HG03135 (cell line): ENCODE results near the gene NCOA7.

Experiments used
- ATAC-seq: cut with Tn5 transposase; IDR thresholded peaks from one replicate; pipeline ENCODE4 v1.9.1; 2021; ENCODE audit warnings: mild to moderate bottlenecking, moderate library complexity; ENCODE audit not compliant: unreplicated experiment

The NCOA7 gene, protein sequence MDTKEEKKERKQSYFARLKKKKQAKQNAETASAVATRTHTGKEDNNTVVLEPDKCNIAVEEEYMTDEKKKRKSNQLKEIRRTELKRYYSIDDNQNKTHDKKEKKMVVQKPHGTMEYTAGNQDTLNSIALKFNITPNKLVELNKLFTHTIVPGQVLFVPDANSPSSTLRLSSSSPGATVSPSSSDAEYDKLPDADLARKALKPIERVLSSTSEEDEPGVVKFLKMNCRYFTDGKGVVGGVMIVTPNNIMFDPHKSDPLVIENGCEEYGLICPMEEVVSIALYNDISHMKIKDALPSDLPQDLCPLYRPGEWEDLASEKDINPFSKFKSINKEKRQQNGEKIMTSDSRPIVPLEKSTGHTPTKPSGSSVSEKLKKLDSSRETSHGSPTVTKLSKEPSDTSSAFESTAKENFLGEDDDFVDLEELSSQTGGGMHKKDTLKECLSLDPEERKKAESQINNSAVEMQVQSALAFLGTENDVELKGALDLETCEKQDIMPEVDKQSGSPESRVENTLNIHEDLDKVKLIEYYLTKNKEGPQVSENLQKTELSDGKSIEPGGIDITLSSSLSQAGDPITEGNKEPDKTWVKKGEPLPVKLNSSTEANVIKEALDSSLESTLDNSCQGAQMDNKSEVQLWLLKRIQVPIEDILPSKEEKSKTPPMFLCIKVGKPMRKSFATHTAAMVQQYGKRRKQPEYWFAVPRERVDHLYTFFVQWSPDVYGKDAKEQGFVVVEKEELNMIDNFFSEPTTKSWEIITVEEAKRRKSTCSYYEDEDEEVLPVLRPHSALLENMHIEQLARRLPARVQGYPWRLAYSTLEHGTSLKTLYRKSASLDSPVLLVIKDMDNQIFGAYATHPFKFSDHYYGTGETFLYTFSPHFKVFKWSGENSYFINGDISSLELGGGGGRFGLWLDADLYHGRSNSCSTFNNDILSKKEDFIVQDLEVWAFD

GRCh38 chr6:125790358-125791150 is at the start of gene NCOA7:
TSS of gene NCOA7 (plus strand) at chr6:125790960. CDS start at chr6:125815355, 24,395 bp downstream.
- peak; percentile 63 for ATAC-seq

- no peak for ATAC-seq
Observed at GRCh38 chr6:125741336-125741735, 49.4 kb upstream of the NCOA7 start.

DNA sequence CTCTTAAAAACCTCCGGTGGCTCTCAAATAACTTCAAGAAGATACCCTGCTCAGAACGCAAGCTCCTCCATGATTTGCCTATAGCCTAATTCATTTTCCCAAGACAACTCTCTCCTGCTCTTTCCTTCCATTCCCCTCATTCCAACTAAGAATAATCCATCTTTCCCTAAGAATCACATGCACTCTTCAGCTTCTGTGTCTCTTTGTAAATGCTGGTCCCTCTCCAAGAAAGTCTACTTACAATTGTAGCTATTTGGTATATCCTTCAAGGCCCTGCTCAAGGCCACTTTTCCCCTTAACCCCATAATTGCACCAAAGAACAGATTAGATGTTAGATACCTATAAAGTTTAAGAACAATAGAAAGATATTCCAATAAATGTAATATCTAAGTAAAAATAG is 48.7 kb upstream of the NCOA7 start:
- ATAC-seq, result no peak

DNA sequence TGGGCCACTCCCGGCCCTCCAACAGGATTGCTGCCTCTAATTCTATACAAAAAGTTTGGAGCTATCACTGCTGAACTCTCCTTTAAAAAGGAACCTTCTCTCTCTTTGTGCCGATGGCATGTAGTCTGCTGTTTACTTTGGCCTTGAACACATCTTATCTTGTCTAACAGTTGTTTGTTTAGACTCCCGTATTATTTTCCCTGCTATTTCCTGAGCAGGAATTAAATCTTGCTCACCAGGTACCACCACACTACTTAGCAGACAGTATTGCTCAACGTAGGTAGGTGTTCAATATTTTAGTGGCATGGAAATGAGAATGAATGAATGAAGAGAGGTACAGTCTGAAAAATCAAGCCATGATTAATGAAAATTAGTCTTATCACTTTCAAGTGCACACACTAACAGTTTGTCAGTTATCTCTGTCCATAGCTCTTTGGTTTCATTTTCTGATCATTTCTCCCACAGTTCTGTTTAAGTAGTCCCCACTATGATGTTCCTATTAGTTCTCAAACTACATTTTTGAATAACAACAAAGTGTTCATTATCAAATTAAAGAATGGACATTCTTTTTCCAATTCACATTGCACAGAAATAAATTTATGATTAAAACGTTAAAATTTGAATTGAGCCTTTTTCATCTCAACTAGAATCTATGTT is 48.2 kb upstream of the NCOA7 start:
- ATAC-seq, result no peak

DNA sequence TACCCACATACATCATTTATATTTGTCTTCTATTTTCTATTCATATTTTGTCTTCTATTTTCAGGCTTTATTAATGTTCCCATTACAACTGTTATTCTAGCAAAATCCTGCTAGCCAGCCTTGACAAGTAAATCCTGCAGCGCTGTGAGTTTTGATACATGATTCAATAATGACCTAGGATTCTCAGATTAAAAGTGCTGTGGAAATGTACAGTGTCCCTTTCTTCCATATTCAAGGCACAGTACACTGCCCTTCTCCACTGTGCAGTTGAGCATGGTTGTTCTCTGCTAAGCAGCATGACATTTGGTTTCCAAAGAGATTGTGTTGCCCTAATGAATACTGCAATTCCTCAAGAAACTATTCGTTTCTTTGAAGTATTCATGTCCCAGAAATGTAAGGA is 47.2 kb upstream of the NCOA7 start:
- no peak for ATAC-seq

DNA sequence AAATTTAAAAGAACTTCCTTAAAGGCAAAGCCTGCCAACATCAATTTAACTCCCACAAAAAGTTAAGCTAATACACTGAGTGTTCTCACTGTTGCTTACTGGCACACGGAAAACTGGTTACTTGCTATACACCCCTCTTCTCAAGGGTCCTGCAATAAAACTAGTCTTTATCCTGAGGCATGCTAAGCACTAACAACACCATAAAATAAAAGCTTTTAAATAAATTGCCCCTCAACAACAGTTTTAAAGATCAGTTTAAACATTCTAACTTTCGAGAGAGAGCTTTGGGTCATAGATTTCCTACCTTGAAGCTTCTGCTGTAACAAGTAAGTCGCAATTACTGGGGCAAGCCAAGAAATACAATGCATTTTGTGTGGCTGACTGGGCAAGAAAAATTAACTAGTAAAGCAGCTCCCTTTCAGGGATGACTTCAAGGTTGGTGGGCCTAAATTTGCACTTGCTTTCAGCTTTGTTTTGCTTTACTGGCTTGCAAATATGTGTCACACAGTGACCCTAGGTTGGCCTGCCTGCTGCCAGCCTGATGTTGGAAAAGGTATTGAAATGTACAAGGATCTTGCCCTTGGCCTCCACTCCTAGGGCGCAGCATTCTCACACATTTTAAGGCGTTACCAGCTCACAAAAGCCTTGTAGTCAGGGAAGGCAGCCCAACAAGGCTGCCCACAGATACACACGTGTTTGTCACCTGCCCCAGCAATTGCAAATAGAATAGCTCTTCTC is 45.3 kb upstream of the NCOA7 start:
- no peak for ATAC-seq

- ATAC-seq, result no peak
Observed at GRCh38 chr6:125746019-125746414, 44.7 kb upstream of the NCOA7 start.

GRCh38 chr6:125746731-125747588 is 43.8 kb upstream of the NCOA7 start:
- peak; percentile 53 for ATAC-seq

GRCh38 chr6:125747589-125748405 is 43.0 kb upstream of the NCOA7 start:
- ATAC-seq, result no peak

DNA sequence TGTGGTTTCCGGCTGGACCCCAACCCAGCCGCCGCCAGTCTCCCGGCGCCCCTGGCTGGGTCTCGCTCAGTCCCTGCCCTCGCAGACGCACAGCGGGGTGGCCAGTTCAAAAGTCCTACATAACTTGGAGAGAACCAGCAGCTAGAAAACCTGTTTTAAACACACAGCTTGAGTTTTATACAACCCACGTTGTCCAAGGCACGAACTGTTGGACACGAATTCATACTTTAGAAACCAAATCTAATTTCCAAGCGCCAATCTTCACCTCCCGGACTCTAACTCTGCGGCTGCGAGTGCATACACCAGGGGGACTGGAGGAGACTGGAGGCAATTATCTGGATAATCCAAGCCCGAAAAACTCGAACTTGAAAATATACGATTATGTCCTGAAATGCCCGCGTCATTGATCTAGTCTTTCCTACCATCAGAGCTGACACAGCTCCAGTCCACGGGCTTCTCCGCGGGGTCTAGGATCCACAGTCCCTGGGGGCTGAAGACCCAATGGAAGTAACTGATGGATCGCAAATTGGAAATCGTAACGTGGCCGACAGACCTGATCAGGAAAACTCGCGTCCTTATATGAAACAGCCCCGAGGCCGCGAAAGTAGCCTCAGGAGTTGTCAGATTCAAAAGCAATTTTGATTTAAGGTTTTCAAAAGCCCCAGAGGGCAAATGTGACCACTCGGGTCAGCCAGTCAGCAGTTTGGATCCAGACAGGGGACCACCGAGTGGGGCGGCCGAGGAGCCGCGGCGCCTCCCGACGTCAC is 42.2 kb upstream of the NCOA7 start:
- ATAC-seq, result no peak

DNA sequence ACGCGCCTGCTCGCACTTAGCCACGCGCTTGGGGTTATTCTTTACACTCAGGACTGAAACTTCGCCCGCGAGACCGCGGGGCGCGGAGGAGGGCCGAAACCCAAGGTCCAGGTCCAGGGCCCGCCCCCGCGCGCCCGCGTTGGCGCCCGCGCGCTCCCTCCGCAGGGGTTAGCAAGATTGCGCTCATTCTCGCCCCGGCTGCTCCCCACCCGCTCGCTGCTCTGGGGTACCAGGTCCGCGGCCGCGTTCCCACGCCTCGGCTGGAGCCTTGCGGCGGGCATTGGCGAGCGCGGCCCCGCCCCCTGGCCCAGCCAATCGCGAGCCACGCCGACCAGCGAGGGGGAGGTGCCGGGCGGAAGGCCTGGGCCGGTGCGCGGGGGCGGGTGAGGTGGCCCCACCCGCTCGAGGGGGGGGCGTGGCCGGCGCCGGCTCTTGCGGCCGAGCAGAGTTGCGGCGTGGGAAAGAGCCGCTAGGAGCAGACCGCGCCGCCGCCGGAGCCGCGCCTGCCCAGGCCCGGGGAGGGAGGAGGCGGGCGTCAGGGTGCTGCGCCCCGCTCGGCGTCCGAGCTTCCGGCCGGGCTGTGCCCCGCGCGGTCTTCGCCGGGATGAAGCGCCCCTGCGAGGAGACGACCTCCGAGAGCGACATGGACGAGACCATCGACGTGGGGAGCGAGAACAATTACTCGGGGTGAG is 41.4 kb upstream of the NCOA7 start, which contains the start of gene HEY2:
TSS of gene HEY2 (plus strand) at position 460 of the 692 bp plus-strand sequence. CDS start at position 605, 145 bp downstream.
- ATAC-seq, result peak; percentile 82

GRCh38 chr6:125749865-125750691 is 40.7 kb upstream of the NCOA7 start:
- ATAC-seq, result no peak

GRCh38 chr6:125750692-125751333 is 39.9 kb upstream of the NCOA7 start:
- no peak for ATAC-seq

DNA sequence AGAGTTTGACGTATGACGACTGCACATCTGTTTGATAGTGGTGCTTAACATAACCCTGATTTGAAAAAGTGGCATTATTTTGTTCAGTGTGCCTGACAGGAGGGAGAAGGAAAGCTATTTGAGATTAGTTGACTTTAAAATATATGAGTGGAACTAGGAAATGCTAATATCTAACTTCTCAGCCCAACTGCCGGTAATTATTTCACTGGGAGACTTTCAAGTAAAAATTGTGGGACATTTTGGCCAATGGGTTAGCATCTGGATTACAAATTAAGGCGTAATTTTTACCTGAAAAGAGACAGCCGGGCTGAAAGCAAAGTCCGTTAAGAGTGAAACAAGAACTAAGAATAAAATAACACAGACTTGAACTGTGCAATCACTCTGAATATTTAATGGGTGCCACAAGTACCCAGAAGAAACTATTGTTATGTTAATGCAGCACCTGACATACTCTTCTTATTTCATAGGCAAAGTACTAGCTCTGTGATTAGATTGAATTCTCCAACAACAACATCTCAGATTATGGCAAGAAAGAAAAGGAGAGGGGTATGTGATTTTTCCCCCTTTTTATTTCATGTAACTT is 39.3 kb upstream of the NCOA7 start:
- ATAC-seq, result no peak

DNA sequence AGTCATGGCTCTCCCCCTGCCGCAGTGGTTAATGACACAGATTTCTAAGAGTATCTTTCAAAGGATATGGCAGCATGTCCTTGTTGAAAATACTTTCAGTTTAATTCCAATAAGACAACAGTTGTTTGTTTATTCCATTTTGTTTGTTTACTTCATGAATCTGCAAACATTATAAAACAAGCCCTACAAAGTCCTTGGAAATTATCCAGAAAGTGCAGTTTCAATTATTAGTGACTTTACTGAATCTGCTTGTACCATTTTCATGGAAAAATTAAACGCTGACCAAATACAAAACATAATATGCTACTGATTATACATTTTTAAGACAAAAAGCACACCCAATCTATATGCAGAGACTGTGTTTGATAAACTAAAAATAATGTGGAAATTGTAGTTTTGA is 38.0 kb upstream of the NCOA7 start:
- no peak for ATAC-seq
